Fibroblast of villous mesenchyme (primary cell): Measurements from ENCODE around the gene CCDC27. TPM values are rescaled to one million over a fixed set of nuclear protein-coding genes. Genes with fewer than 3 reads are reported as not detected.

Source experiments
- DNase-seq: peaks from one replicate; pipeline ENCODE4 v3.0.0-alpha.2; 2010; ENCODE audit warnings: low read depth
- H3K4me3 ChIP-seq: 2 replicates; pipeline ENCODE4 v1.5.1; 2011; ENCODE audit warnings: low read depth, mild to moderate bottlenecking, low read length
- total RNA-seq: library from RNA; depleted of rRNA; stranded (reverse); fragments of >200 nt; gene quantifications from 2 replicates; pipeline ENCODE4 v1.2.3, GENCODE V29; 2012
- TF ChIP-seq, protein P1 (sequence below): IDR thresholded peaks from 2 replicates; pipeline ENCODE4 v1.5.1; 2012; ENCODE audit warnings: low read depth, mild to moderate bottlenecking, low read length; ENCODE audit not compliant: insufficient read depth

Gene CCDC27
- total RNA-seq: not detected in 2 replicates

DNA sequence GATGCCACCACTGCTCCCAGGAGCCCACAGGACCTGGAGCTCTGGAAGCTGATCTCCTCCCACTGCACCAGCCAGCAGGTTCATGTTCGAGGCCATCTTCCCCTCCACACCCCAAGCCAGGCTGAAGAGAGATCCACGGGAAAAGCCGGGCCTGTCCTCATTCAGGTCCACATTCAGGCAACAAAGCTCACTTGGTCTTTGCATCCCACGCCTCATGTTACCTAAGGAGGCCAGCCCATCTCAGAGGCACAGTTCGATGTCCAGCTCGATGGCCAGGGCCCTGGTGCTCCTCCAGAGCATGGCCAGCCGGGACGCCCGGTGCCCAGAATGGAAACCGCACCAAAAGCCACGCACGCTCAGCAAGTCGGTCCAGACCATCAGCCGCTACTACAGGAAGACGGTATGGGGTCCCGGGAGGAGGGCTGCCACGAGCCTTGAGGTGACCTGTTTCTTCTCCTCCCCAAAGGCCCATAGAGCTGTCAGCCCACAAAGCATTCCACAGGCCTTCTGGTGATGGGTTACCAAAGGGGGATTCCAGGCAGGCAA is at the start of gene CCDC27:
Gene CCDC27, plus strand, starts transcription at position 51 of the 546 bp plus-strand sequence. Its CDS starts 32 bp downstream, at position 83.
- no peak for DNase-seq
- TF ChIP-seq, protein P1, sequence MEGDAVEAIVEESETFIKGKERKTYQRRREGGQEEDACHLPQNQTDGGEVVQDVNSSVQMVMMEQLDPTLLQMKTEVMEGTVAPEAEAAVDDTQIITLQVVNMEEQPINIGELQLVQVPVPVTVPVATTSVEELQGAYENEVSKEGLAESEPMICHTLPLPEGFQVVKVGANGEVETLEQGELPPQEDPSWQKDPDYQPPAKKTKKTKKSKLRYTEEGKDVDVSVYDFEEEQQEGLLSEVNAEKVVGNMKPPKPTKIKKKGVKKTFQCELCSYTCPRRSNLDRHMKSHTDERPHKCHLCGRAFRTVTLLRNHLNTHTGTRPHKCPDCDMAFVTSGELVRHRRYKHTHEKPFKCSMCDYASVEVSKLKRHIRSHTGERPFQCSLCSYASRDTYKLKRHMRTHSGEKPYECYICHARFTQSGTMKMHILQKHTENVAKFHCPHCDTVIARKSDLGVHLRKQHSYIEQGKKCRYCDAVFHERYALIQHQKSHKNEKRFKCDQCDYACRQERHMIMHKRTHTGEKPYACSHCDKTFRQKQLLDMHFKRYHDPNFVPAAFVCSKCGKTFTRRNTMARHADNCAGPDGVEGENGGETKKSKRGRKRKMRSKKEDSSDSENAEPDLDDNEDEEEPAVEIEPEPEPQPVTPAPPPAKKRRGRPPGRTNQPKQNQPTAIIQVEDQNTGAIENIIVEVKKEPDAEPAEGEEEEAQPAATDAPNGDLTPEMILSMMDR: no peak

DNA sequence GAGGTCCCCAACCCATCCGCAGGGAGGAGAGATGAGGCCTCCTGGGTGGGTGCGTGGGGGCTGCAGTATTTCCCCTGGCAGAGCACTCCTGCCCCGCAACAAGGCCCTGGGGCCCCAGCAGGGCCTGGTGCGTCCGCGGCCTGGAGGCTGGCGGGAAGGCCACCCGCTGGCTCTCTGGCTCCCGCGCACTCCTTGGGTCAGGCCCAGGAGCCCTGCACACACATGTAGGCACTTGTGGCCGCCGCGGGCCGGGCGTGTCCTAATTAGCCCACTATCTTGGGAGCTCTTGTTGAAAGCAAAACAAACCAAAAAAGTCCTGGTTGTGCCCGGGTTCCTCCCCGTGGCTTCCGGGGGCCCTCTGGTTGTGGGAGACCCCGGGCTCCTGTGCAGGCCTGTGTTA is 49.7 kb upstream of the CCDC27 start:
- no peak overlapping the region for H3K4me3 ChIP-seq
- DNase-seq: no peak
- TF ChIP-seq, protein P1: no peak

More for the DNA sequence above, at the start of gene CCDC27:
- H3K4me3 ChIP-seq: no peak within 1 kb of the TSS

DNA sequence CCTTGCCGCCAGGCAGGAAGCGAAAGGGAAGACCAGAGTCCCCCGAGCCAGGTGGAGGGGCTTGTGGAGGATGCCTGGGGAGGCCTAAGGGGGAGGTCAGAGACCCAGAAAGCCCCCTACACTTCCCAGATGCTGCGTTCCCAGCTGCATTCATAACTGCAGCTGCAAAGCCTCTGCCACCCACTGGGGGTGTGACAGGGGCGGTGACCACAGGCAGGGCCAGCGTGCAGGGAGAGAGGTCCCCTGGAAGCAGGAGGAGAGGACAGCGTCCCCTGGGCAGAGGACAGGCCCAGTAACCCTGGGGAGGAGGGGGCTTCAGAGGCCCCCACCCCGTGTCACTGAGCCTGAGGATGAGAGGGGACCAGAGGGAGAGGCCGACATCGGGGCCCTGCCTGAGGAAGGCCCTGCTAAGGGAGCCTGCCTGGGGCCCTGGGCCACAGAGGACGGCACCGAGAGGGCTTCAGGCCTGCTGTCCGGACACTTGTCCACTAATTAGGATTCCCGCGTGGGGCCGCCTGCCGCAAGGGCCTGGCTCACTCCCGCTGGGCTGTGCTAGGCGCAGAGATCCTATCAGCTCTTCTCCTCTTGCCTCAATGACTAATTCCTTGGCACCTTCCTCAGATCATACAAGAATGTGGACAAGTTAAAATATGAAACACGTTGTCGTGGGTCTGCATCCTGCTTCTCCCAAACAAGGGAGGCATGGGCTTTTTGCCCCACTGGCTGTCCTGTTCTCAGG is 49.1 kb upstream of the CCDC27 start:
- no peak for DNase-seq
- TF ChIP-seq, protein P1: peak; percentile 6
- no peak overlapping the region for H3K4me3 ChIP-seq

DNA sequence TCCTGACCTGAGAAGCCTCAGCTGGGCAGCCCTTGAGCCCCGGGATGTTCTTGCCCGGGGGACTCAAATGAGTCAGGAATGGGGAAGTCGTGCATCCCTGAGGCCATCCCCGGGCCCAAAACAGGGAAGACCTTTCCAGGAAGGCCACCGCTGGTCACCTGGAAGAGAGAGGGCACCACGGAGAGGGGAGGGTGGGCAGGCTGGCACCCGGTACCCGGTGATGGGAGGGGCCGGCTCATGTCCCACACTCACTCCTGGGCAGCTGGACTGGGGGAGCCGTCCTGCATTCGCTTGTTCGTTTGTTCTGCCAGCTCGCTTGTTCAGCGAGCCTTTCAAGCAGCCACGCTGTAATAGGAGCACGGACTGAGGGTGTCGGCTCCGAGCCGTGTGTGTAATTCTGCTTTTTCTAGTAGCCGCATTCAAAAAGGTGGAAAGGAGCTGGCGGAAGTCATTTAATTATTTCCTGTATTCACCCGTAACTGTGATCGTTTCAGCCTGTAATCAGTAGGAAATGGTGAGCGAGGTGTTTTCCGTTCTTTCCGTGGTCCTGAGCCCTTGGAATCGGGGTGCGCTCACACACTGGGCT is 48.4 kb upstream of the CCDC27 start:
- no peak overlapping the region for H3K4me3 ChIP-seq
- TF ChIP-seq, protein P1: no peak
- DNase-seq: no peak

DNA sequence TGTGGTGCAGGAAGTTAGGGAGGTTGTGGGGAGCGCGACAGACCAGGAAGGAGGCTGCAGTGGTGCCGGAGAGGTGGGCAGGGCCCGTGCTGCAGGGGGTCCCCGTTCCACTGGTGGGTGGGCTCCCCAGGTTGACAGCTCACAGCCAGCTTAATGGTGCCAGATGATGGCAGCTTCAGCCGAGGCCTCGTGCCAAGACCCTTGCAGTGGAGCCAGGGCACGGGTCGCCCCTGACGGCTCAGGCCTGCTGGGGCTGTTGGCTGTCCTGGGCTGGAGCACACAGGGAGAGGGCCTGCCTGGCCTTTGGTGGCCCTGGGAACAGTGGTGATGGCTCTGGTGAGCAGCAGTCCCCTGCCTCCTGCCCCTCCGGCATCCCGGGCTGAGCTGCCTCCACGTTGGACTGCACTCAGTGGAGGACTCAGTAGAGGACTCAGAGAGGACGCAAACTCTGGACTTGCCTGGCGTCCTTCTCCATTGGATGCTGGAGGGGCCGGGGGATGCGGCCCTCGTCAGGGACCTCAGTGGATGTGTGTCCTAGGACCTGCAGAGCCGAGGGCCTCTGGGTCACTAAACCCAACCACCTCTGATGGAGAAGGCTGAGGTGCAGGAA is 46.8 kb upstream of the CCDC27 start:
- DNase-seq: no peak
- TF ChIP-seq, protein P1: no peak
- no peak overlapping the region for H3K4me3 ChIP-seq

DNA sequence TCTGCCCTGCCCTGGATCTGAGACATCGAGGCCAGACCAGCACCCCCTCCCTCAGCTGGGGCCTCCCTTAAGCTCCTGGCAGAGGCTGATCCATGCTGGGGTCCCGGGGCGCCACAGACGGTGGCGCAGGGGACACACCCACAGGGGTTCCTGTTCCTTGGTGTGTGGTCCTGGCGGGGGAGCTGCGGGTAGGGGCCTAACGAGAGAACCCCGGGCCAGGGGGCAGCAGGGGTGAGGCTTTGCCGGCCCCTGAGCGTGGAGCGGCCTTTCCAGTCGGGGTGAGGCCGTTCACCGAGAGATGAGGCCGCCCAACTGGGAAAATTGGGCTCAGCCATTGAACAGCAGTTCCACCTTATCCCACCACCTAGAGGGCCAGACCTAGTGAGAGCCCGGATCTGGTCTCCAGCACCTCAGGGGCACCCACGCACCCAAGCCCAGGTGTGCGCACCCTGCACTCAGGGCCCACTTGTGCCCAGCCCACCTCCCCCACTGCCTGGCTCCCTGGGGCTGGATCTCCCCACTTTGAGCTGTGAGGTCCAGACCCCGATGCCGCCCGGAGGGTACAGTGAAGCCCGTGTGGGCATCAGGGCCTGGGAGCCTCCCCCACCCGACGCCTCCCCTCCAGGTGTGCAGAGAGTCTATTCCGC is 45.5 kb upstream of the CCDC27 start:
- no peak overlapping the region for H3K4me3 ChIP-seq
- no peak for DNase-seq
- TF ChIP-seq, protein P1: no peak
